Panc1 (cell line): ENCODE data around the gene TBC1D13.

Experiments used
- CTCF ChIP-seq: fragments of 450-650 bp; IDR thresholded peaks from 2 replicates; pipeline ENCODE4 v1.5.1; 2017; ENCODE audit warnings: mild to moderate bottlenecking
- REST ChIP-seq, 2 experiments: IDR thresholded peaks; 2 replicates each; pipeline ENCODE4 v1.6.1; 2011 to 2012; ENCODE audit warnings: low read depth in 2 of 2, control low read depth in 1 of 2, low read length in 1 of 2, mild to moderate bottlenecking in 1 of 2, moderate library complexity in 1 of 2; ENCODE audit not compliant: insufficient read depth in 1 of 2
- SIN3A ChIP-seq: IDR thresholded peaks from 2 replicates; pipeline ENCODE4 v1.6.1; 2012; ENCODE audit warnings: low read depth, mild to moderate bottlenecking, low read length, moderate library complexity, borderline replicate concordance; ENCODE audit not compliant: insufficient read depth

GRCh38 chr9:128841694-128842492, 54.8 kb downstream of the TBC1D13 start:
- TF ChIP-seq CTCF: no peak
- no peak for TF ChIP-seq SIN3A
- TF ChIP-seq REST (IDR thresholded peaks at IDR 0.05; ENCODE audit: insufficient read depth in 1 of 2, low read depth in 2 of 2, low read length in 1 of 2): no peak
